ENCODE data around the gene ROGDI. TPM values are rescaled to one million over a fixed set of nuclear protein-coding genes. Genes with fewer than 3 reads are reported as not detected.

Gene ROGDI
- total and polyA plus RNA-seq, 2 donors (not counting 3 experiments of a cell fraction or from before 2014, with no cell fraction given) = 12.0 to 36.9 TPM

- no TSS peak for BruUV-seq (replicated peaks)
Measured at GRCh38 chr16:4828567-4829321, 26.3 kb upstream of the ROGDI start.

More at GRCh38 chr16:4828567-4829321, 26.3 kb upstream of the ROGDI start:
- H2AFZ ChIP-seq (ENCODE audit: low read depth, low read length) = no peak overlapping the region
- no peaks in the 10 kb centered on the region for H3K9me1 ChIP-seq (replicated peaks; ENCODE audit: control insufficient read depth, extremely low read depth, insufficient read depth, low read length)
- no peak overlapping the region for H3K4me2 ChIP-seq (ENCODE audit: insufficient read depth, low read length)
- no peaks in the 10 kb centered on the region for H3K27me3 ChIP-seq (ENCODE audit: control insufficient read depth in 2 of 2, insufficient read depth in 2 of 2, low read length in 2 of 2)
- dilution Hi-C loops (cut with MboI; ENCODE audit: extremely low pct_ligation_motif_present, low sequenced_read_pairs) = no loop called here
- H3K9ac ChIP-seq (replicated peaks; ENCODE audit: extremely low read depth, insufficient read depth, low read length) = no peak overlapping the region
- no peak overlapping the region for H3K4me3 ChIP-seq (replicated peaks in 1 of 3; ENCODE audit: insufficient read depth in 1 of 3, low read depth in 1 of 3, low read length in 3 of 3)
- intact Hi-C loops (cut with micrococcal nuclease) = no loop called here
- H3K79me2 ChIP-seq (ENCODE audit: control insufficient read depth, insufficient read depth, low read length) = peaks cover 5% of the 10 kb centered on the region
- FAIRE-seq = no peak
- no peak overlapping the region for H3K27ac ChIP-seq (ENCODE audit: insufficient read depth, low read depth, low read length)
- no peaks in the 10 kb centered on the region for H3K9me3 ChIP-seq (replicated peaks; ENCODE audit: control insufficient read depth, insufficient read depth, low read length)
- ChIA-PET CTCF (no interaction called here), POLR2A (no interaction called here)
- H4K20me1 ChIP-seq (replicated peaks; ENCODE audit: control insufficient read depth, extremely low read depth, insufficient read depth, low read length) = no peaks in the 10 kb centered on the region
- TF ChIP-seq GATA2 (IDR thresholded peaks at IDR 0.05; ENCODE audit: insufficient read depth, insufficient read length, low read depth, low read length) = no peak
- no peak for TF ChIP-seq POLR2A (IDR thresholded peaks at IDR 0.05; ENCODE audit: low read depth, low read length)
- TF ChIP-seq MYC (IDR thresholded peaks at IDR 0.05; ENCODE audit: low read depth, low read length) = no peak
- no peak for TF ChIP-seq JUN (IDR thresholded peaks at IDR 0.05; ENCODE audit: borderline replicate concordance, insufficient read depth, insufficient read length, low read depth)
- TF ChIP-seq MAX (IDR thresholded peaks at IDR 0.05; ENCODE audit: insufficient read depth, insufficient read length) = no peak
- no peak for TF ChIP-seq POLR2AphosphoS5 (IDR thresholded peaks at IDR 0.05; ENCODE audit: insufficient read depth, low read depth, low read length)
- no peak for TF ChIP-seq FOS (IDR thresholded peaks at IDR 0.05; ENCODE audit: borderline replicate concordance, insufficient read depth, low read length)
- TF ChIP-seq EZH2 (IDR thresholded peaks at IDR 0.05; ENCODE audit: borderline replicate concordance, low read depth, low read length, severe bottlenecking) = no peak
- no peak for TF ChIP-seq CTCF (IDR thresholded peaks at IDR 0.05; ENCODE audit: extremely low read depth in 1 of 2, insufficient read depth in 1 of 2, low read depth in 1 of 2, low read length in 2 of 2)
- no peak for DNase-seq (ENCODE audit: low read depth, low spot score)
- no peaks in the 10 kb centered on the region for H3K4me1 ChIP-seq (ENCODE audit: control insufficient read depth, extremely low read depth, insufficient read depth, low read length)
- H3K36me3 ChIP-seq (ENCODE audit: control insufficient read depth in 2 of 2, extremely low read depth in 1 of 2, insufficient read depth in 2 of 2, low read length in 2 of 2) = peaks cover 26 to 59% of the 10 kb centered on the region in 2 experiments
